ENCODE measurements around the gene ZMIZ1. TPM values are rescaled to one million over a fixed set of nuclear protein-coding genes. Genes with fewer than 3 reads are reported as not detected.

The ZMIZ1 gene
- total RNA-seq, 6 experiments from 2014 or later: 38.6 to 60.3 (median 51.2) TPM

GRCh38 chr10:79185796-79186374 is 117.1 kb downstream of the ZMIZ1 start:
- Mint-ChIP-seq H3K9me3 (no peaks in the 10 kb centered on the region), H3K4me3 (peak overlapping the region; percentile 27; the same call in 1 of the 2 replicates), H3K27me3 (ENCODE audit: insufficient read depth) (peaks cover 18% of the 10 kb centered on the region), H3K4me1 (ENCODE audit: low read depth) (peaks cover 88% of the 10 kb centered on the region), H3K27ac (peak overlapping the region; percentile 78), H3K36me3 (ENCODE audit: low read depth) (peaks cover 11% of the 10 kb centered on the region)
- TF ChIP-seq CTCF (IDR thresholded peaks at IDR 0.05): no peak
- no peak for DNase-seq

- Mint-ChIP-seq H3K27ac (peak overlapping the region; percentile 78), H3K27me3 (ENCODE audit: insufficient read depth) (peaks cover 18% of the 10 kb centered on the region), H3K4me1 (ENCODE audit: low read depth) (peaks cover 88% of the 10 kb centered on the region), H3K36me3 (ENCODE audit: low read depth) (peaks cover 14% of the 10 kb centered on the region), H3K9me3 (no peaks in the 10 kb centered on the region), H3K4me3 (no peak overlapping the region)
- TF ChIP-seq CTCF (IDR thresholded peaks at IDR 0.05): no peak
- no peak for DNase-seq
Observed at GRCh38 chr10:79186486-79187120, 117.8 kb downstream of the ZMIZ1 start.

- Mint-ChIP-seq H3K9me3 (no peaks in the 10 kb centered on the region), H3K4me1 (ENCODE audit: low read depth) (peaks cover 88% of the 10 kb centered on the region), H3K27me3 (ENCODE audit: insufficient read depth) (peaks cover 18% of the 10 kb centered on the region), H3K27ac (no peak overlapping the region; the same call in none of the 2 replicates), H3K36me3 (ENCODE audit: low read depth) (peaks cover 18% of the 10 kb centered on the region), H3K4me3 (no peak overlapping the region)
- no peak for TF ChIP-seq CTCF (IDR thresholded peaks at IDR 0.05)
- DNase-seq: no peak
Observed at GRCh38 chr10:79187121-79187940, 118.6 kb downstream of the ZMIZ1 start.

- no peak for TF ChIP-seq CTCF (IDR thresholded peaks at IDR 0.05)
- Mint-ChIP-seq H3K4me1 (ENCODE audit: low read depth) (peaks cover 88% of the 10 kb centered on the region), H3K4me3 (no peak overlapping the region), H3K36me3 (ENCODE audit: low read depth) (peaks cover 18% of the 10 kb centered on the region), H3K27me3 (ENCODE audit: insufficient read depth) (peaks cover 20% of the 10 kb centered on the region), H3K27ac (peak overlapping the region; percentile 43), H3K9me3 (peaks cover under 1% of the 10 kb centered on the region; the same call in 1 of the 2 replicates)
- DNase-seq: no peak
Observed at GRCh38 chr10:79188154-79188965, 119.6 kb downstream of the ZMIZ1 start.

- DNase-seq: no peak
- Mint-ChIP-seq H3K27me3 (ENCODE audit: insufficient read depth) (peaks cover 20% of the 10 kb centered on the region), H3K36me3 (ENCODE audit: low read depth) (peaks cover 18% of the 10 kb centered on the region), H3K4me3 (no peak overlapping the region), H3K4me1 (ENCODE audit: low read depth) (peaks cover 85% of the 10 kb centered on the region), H3K9me3 (peaks cover 3% of the 10 kb centered on the region; the same call in 1 of the 2 replicates), H3K27ac (peak overlapping the region; percentile 43)
- no peak for TF ChIP-seq CTCF (IDR thresholded peaks at IDR 0.05)
Observed at GRCh38 chr10:79189181-79189580, 120.4 kb downstream of the ZMIZ1 start.

All from HFFc6 (cell line).